Activated naive CD4-positive, alpha-beta T cell treated with anti-CD3 and anti-CD28 coated beads, Interleukin-2, amount 50 U/mL, for 16 hours (primary cell): ENCODE data around the gene ATP2B2.
A peak's percentile ranks its signal among the peaks of the same experiment; 100 is the strongest.

Experiments used
- DNase-seq: peaks from one replicate; pipeline ENCODE4 v3.0.0-alpha.2; 2020

ATP2B2 gene

DNA sequence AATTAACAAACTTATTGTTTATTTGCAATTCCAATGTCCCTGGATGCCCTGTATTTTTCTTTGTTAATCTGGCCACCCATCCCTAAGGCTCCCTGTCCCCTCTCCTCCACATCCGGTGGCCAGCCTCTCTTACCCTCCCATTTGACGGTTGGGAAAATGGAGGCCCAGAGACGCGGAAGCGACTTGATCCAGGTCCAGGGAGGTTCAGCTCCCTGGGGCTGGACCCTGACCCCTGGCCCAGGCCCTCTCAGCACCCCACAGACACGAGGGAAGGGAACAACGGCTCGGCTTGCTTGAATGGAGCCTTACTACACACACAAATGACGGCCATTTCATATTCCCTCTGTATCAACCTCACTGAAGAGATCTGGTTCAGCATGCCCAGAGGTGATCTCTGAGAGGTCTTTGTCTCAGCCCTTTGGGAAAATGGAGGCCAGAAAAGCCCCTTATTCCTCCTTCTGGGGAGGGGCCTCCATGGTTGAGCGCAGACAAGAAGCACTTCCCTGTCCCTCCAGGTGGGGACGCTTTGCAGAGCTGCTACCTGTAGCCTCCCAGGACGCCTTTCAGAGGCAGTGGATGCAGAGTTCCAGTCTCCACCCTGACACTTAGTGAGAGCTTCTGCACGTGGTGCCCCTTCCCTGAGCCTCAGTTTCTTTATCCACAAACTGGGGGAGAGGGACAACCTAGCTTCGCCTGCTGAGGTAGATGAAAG lies 82.1 kb downstream of the ATP2B2 start:
- no peak for DNase-seq

DNA sequence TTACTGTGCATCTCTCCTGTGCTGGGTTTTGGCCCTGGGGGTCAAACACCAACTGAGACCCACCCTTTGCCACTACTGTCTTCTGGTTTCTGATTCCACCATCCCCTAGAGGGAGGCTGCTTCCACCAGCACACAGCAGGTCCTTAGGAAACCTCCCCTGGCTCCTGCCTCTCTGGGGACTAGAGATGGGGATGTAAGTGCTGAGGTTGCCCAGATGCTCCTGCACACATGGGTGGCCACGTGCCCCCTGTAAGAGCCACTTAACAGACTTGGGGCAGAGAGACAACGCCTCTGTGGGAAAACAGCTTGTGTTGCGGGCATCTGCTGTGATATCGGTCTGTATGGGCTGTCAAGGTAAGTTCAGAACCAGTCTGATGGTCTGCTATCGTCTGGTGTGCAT lies 83.4 kb downstream of the ATP2B2 start:
- no peak for DNase-seq

DNA sequence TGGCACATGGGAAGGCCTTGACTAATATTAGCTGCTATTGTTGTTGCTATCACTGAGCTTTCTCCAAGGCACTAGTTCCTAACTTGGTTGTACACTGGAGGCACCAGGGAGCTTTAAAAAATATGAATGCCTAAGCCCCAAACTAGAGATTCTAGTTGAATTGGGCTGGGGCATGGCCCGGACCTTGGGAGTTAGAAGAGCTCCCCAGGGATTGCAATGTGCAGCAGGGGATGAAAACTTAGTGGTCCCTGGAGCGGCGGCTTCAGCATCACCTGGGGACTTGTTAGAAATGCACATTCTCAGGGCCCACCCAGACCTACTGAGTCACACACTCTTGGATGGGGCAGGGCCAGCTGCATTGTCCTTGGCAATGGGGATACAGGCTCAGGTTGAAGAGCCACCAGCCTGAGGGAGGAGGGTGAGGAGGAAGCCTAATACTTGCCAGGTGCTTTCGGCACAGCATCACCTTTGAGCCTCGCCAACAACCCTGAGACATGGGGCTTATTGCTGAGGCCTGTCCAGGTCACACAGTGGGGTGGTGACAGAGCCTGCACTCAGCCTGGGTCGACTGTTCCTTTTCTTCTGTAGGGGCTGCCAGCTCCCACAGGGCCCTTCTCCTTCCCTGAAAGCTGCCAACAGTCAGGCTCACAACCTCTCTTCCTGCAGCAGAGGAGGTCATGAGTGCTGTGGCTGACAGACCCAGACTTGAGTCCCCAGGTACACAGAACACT lies 84.5 kb downstream of the ATP2B2 start:
- no peak for DNase-seq

DNA sequence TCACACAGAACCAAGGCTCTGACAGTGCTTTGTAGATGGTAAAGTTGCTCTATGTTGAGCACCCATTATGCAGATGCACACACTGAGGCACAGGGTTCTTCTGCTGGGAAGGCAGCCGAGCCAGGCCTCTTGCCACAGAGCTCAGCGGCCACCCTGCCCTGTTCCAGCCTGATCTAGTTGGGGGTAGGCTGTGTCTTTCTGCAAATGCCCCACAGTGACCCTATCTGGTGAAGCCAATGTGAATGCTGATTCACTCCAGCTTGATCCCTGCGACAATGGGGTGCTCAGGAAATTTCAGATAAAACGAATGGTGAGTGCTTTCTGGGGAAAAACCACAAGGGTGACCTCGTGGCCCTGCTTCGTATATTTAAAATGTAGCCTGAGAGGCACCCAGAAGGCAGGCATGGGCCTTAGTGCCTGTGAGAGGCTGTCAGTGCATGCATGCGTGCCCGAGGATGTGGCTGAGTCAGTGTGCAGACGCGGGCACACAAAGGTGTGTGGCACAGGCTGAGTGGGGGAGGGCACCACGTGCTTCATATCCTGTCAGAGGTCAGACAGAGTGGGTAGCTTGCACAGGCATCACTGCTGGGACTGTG lies 85.7 kb downstream of the ATP2B2 start:
- peak; percentile 38 for DNase-seq

DNA sequence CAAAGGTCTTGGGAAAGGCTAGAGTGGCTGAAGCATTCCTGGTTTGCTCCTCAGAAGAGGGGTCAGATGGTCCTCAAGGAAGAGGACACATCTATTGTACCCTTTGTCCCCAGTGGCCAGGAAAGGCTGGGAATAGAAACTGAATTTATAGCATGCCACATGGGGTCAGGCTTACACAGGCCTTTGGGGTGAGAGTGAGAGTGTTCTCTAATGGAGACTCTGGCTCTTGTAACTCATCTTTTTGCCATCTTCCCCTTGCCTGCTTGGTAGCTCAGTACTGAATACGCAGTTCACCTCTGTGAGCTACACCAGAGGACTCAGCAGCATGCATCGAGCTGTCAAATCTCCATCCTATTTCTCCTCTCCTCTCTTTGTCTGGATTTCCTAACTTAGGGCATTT lies 87.5 kb downstream of the ATP2B2 start:
- DNase-seq, result no peak

DNA sequence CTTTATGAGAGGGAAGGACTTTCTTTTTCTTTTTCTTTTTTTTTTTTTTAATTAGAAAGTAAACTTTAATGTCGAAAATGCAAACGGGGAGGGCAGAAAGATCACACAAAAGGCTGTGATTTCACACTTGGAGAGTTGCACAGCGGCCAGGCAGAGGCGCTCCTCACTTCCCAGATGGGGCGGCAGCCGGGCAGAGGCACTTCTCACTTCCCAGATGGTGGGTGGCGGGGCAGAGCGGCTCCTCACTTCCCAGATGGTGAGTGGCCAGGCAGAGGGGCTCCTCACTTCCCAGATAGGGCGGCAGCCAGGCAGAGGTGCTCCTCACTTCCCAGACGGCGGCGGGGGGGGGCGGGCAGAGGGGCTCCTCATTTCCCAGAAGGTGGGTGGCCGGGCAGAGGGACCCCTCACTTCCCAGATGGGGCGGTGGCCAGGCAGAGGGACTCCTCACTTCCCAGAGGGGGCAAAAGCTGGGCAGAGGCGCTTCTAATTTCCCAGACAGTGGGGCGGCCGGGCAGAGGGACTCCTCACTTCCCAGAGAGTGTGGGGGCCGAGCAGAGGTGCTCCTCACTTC lies 88.6 kb downstream of the ATP2B2 start:
- no peak for DNase-seq

DNA sequence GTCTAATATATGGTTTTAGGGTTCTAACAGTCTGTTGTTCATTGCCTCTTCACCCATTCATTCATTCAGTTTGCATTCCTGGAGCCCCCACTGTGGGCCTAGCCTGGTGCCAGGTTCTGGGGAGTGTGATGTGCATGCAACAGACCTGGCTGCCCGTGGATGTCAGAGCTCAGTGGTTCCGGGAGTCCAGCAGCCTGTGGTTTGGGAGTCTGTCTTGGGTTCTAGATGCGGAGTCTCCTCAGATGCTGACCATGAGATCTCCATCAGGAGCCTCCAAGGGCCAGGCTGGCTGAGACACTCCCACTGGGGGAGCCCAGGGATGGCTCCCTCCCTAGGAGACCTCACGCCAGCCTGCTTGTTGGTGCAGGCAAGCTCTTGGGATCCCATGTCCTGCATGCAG lies 92.3 kb downstream of the ATP2B2 start:
- DNase-seq, result no peak

DNA sequence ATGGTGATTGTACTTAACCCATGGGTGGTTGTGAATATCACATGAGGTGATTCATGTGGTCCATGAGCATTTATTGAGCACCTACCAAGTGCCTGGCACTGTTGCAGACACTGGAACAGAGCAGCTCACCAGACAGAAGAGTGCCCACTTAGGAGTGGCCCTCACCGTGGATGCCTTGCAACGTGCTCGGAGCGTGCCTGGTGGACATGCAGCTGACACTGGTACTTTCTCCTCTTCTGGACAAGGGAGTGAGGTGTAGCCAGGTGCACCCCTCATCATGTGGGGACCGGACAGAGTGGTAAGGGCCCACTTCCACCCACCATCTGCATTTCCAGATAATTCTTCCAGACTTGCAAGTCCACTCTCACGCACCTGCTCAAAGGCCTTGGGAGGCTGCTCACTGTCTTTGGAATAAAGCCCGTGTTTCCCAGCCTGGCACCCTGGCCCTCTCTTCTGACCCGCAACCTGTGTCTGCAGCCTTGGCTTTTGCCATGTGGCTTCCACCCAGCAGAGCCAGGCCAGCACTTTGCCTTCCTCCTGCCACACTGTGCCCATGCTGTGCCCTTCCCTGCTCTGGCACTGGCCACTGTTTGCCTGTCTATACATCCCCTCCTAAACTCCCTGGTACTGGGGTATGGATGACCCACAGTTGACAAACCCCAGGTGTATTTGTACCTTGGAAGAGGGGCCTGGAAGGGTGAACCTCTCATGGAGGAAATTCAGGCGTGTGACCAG lies 93.6 kb downstream of the ATP2B2 start:
- DNase-seq, result no peak

DNA sequence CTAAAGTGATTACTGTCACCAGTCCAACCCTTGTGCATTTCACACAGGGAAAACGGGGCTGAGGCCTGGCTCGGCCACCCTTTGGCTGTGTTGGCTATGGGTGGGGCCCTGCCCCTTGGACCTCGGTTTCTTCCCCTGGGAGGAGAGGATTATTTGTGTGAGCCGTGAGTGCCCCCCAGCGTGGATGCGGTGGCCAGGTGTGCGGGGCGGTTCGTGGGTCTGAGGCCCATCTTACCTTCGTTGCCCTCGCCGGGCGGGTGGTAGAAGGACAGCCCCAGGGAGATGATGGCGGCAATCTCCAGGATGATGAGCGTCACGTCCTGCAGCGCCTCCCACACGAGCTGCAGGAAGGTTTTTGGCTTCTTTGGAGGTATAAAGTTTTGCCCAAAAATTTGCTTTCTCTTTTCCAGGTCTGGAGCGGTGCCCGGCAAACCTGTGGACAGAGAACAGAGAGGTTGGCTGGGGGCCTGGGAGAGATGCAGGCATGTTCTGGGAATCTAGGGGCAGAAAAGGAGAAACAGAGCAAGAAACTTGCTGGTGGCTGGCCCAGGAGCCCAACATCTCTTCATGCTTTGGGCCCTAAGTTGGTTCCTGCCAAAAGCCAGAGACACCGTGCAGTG lies 94.9 kb downstream of the ATP2B2 start:
- DNase-seq, result no peak

DNA sequence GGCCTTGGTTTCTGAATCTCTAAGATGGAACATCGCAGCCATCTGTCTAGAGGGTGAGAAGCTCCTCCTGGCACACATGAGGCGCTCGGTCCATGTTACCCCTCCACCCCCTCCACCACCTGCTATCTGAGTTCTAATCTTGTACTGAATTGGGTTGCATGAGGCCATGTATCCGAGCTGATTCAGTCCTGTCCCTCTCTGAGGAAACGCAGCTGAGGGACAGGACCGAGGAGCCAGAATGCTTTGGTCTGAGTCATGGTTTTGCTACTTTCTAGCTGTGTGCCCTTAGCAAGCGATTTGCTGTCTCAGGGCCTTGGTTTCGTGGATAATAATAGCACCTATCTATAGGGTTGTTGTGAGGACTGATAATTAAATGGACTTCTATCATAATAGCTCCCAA lies 96.7 kb downstream of the ATP2B2 start:
- DNase-seq, result no peak

DNA sequence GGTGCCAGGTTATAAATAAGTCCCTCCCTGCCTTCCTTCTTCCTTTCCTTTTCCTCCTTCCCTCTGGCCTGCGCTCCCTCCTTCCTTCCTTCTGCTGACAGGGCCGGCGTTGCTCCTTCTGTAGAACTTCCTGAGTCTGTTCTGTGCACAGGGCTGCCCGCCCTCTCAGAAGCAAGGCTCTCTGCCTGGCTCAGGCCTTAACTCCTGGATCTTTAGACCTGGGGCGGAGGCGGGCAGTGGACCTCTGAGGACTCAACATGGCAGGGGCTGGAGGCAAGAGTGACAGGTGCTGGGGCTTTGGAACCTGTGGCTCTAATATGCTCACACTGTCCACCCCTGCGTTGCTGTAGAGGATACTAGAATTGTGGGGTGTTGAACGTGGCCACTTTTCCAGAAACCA lies 98.0 kb downstream of the ATP2B2 start:
- no peak for DNase-seq

DNA sequence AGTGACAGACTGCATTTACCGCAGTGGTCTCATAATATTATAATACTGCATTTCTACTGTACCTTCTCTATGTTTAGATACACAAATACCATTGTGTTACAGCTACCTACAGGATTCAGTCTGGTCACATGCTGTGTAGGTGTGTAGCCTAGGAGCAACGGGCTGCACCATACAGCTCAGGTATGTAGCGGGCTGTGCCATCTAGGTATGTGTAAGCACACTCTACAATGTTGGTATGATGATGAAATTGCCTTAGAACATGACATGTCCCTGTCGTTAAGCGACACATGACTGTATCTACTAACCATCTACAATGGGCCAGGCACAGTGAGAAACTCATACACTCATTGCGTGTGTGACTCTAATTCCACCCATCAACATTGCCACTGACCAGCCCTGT lies 99.0 kb downstream of the ATP2B2 start:
- DNase-seq, result no peak

DNA sequence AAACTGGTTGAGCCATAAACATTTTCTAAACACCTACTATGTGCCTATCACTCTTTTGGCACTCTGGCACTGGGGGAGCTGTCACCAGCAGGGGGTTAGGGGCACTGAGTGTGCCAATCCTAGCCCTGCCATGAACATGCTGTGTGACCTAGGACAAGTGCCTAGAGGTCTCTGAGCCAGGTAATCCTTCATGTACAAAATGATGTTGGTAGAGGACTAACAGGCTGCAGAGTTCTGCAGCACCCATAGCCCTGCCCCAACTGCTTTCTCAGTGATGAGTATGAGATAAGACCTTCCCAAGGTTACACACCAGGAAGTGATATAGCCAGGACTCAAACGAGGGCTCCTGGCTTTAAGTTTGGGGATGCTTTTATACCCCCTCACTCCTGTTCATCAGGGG lies 99.6 kb downstream of the ATP2B2 start:
- DNase-seq, result no peak

DNA sequence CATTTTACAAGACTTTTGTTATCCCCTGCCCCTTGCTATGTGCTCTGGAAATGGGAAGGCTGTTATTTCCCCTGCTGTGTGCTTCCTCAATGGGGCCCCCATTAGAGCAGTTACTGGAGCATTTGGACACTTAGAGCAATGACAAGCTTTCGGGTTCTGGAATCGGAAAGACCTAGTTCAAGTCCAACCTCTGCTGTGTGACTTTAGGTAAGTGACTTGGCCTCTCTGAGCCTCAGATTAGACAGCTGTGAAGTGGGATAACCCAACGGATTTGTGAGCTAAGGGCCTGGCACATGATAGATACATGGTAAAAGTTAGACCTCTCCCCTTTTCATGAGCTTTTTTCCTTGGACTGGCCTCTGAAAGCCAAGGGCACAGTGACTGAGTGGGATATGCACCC lies 100.5 kb downstream of the ATP2B2 start:
- no peak for DNase-seq

DNA sequence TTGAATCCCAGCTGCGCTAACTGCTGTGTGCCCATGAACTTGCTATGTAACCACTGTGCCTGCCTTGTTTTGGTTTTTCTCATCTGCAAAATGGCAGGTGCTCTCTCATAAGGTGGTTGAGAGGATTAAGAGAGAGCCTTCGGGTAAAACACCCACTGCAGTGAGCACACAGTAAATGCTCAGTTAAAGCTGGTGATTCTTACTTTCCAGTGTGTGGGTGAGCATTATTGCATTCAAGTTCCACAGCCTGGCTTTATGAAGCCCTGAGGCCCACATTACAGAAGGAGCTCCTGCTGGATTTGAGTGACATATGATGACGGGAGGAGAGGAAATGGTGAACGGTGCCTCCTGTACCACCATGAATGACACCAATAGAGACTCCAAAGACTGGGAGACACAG lies 101.0 kb downstream of the ATP2B2 start:
- DNase-seq, result no peak

DNA sequence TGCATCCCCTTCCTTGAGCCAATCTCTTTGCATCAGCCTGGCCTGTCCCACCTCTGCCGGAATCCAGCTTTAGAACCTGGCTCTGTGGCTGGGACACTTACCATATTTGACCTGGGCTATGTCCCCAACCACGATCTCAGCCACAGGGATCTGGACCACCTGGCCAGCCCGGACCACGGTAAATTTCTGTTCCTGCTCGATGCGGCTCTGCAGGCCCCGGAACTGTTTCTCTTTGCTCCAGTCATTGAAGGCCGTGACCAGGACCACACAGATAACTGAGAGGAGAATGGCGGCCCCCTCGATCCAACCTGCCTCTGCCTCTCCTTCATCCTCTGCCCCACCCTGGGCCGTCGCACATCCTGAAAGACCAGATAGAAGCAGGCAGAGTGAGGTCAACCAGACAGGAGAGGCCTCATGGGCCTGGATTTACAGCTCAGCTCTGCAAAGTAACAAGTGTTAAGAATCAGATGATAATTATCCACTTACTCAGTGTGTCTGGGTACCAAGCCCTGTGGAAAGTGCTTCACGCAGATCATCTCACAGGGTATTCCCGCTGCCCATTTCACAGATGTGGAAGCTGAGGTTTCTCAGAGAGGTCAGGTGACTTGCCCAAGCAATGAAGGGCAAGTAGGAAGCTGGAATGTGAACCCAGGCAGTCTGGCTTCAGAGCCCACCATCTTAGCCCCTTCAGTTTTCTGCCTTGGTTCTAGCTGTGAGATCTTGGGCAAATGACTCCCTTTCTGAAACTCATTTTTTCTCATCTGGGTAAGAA lies 103.2 kb downstream of the ATP2B2 start:
- no peak for DNase-seq

DNA sequence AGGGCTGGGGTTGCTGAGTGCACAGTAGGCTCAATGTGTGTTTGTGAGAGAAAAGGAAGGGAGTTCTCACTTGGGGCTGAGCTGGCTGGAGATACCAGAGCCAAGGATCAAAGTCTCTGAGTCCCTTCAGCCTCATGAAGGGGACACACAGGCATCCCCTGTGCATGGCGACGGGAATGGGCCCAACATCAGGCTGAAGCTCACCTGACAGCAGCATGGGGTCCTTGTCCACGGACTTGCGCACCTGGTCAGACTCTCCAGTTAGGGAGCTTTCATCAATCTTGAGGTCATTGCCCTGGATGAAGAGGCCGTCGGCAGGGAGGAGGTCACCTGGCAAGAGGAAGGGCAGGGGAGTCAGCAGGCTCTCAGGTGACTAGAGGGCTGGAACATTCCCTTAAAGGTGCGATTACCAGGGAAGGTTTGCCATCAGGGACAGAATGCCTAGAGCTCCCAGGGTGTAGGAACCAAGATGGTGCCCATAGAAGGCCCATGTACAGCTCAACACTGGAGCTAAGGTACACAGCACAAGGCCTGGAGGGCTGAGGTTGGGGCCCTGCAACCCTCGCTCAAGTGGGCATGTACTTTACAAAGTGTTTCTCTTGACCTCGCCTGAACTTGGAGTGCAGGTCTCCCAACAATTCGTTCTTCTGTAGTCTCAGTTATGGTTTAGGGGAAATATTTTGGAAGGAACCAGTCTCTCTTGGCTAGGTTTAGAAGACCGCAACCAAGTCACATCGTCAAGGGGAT lies 104.5 kb downstream of the ATP2B2 start:
- no peak for DNase-seq

DNA sequence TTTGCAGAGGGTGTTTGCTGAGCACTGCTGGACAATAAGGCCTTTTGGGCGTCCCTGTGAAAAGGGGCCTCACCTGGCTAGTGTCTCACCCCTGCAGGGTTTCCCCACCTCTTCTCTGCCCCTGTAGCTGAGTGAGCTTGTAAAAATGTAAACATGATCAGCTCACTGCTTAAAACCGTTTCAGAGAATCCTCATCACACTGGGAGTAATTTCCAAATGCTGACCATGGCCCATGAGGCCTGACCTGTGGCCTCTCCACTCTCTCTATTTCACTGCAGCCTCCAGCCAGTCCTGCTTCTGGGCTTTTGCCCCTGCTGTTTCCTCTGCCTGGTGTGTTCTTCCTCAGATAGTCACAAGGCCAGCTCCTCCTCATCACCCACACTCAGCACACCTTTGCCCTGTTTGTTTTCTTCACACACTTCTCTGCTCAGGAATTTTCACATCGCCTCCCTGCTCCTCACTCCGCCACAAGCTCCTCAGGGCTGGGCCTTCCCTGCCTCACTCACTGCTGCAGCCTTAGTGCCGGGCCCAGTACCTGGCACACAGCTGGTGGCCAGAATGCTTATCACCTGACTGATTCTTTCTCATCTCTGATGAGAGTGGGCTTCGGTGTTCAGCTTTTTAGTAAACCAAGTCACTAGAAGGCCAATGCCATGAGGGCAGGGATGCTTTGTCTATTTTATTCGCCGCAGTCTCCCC lies 105.2 kb downstream of the ATP2B2 start:
- no peak for DNase-seq

DNA sequence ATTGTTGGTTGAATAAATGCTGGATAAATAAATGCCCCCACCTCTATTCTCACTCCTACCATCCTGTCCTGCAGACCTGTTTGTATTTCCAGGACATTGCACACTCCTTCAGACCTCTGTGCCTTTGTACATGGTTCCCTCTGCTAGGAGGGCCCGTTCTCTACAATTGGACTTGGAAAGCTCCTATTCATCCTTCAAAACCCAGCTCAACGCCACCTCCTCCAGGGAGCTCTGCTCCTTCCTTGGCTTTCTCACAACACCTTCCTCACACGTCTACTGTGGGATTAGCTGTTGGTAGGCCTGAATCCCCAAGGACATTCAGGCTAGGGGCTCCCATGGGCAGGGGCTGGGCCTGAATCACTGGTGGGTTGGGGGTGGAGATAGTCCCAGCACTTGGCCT lies 105.8 kb downstream of the ATP2B2 start:
- DNase-seq, result no peak

DNA sequence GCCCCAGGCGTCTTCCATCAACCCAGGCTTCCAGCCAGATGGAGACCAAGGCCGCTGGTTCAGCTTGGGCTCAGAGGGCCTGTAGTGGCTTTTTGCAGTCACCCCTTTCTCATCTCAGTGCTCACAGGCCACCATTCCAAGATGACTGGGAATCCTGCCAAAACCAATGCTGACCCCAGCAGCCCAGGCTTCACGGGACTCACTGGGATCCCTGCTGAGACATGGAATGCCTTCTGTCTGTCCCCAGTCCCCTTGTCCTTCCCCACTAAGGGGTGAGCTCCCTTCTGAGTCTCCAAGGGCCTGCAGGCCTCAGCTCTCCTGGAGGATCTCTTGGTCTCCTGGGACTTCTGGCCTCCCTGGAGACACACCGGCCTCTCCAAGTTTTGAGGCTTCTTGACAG lies 107.0 kb downstream of the ATP2B2 start:
- DNase-seq, result no peak

DNA sequence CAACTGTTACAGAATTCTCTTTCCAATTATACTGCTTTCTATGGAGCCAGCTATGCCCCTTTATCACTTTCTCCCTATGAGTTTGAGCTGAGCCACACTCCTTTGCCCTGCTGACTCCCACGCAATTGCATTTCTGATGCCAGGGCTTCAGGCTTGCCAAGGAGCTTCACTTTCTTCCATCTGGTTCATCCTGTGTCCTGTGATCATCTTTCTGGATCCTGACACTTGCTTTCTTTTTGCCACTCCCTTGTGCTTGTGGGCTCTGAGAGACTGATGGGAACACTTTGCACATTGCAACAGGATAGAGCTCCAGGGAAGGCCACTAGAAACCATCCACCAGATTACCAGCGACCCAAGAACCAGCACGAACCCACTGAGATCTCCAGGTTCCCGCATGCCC lies 107.5 kb downstream of the ATP2B2 start:
- DNase-seq, result no peak
